ENCODE results near the gene FAM107B. TPM values are rescaled to one million over a fixed set of nuclear protein-coding genes. Genes with fewer than 3 reads are reported as not detected.

The FAM107B gene
- total and polyA plus RNA-seq, 2 experiments from 2014 or later = 11.0 to 17.6 TPM

GRCh38 chr10:14757394-14757793 lies 17.3 kb downstream of the FAM107B start (continued):
- TF ChIP-seq JUNB (IDR thresholded peaks at IDR 0.05; ENCODE audit: unreplicated experiment) (no peak), CREB1 (CRISPR knock-in tag; IDR thresholded peaks at IDR 0.05; ENCODE audit: low read depth) (no peak), CTCF (conservative IDR thresholded peaks at IDR 0.05; ENCODE audit: low read depth in 2 of 2) (no peak)

- H3K36me3 Mint-ChIP-seq (ENCODE audit: low read depth) = no peaks in the 10 kb centered on the region
- no peak for ATAC-seq
- H3K27ac Mint-ChIP-seq = no peak overlapping the region
- no peaks in the 10 kb centered on the region; the same call in 2 of the 3 replicates for H3K9me3 Mint-ChIP-seq
- peaks cover 7% of the 10 kb centered on the region for H3K4me1 Mint-ChIP-seq
- Histone ChIP-seq H3K4me3 (no peak overlapping the region), H3K27ac (ENCODE audit: low read depth) (no peak overlapping the region), H3K9me2 (ENCODE audit: insufficient read depth) (peaks cover 6% of the 10 kb centered on the region; the same call in 1 of the 2 replicates), H3F3A (replicated peaks; ENCODE audit: low read depth) (no peaks in the 10 kb centered on the region), H3K36me3 (ENCODE audit: insufficient read depth) (no peaks in the 10 kb centered on the region), H4K20me1 (replicated peaks; ENCODE audit: insufficient read depth) (no peaks in the 10 kb centered on the region), H2AFZ (no peak overlapping the region), H3K79me2 (replicated peaks; ENCODE audit: insufficient read depth) (no peaks in the 10 kb centered on the region), H3K4me2 (no peak overlapping the region), H3K27me3 (ENCODE audit: insufficient read depth) (no peaks in the 10 kb centered on the region), H3K4me1 (ENCODE audit: insufficient read depth) (no peaks in the 10 kb centered on the region; the same call in 1 of the 2 replicates)
- DNase-seq (ENCODE audit: low spot score) = no peak
- H3K27me3 Mint-ChIP-seq (ENCODE audit: insufficient read depth, low read depth, poor library complexity) = peaks cover 2% of the 10 kb centered on the region
- no peak overlapping the region for H3K4me3 Mint-ChIP-seq
- TF ChIP-seq REST (IDR thresholded peaks at IDR 0.05; ENCODE audit: unreplicated experiment) (no peak), STAT1 (IDR thresholded peaks at IDR 0.05; ENCODE audit: unreplicated experiment) (no peak), ZNF114 (CRISPR knock-in tag; IDR thresholded peaks at IDR 0.05) (no peak), ZNF331 (CRISPR knock-in tag; IDR thresholded peaks at IDR 0.05; ENCODE audit: low read depth) (no peak), JUNB (IDR thresholded peaks at IDR 0.05; ENCODE audit: unreplicated experiment) (no peak), ZNF462 (CRISPR knock-in tag; IDR thresholded peaks at IDR 0.05) (no peak), NANOG (IDR thresholded peaks at IDR 0.05; ENCODE audit: borderline replicate concordance) (no peak), POLR2AphosphoS5 (IDR thresholded peaks at IDR 0.05; ENCODE audit: low read depth) (no peak), EZH2phosphoT487 (IDR thresholded peaks at IDR 0.05; ENCODE audit: unreplicated experiment) (no peak), ETS1 (IDR thresholded peaks at IDR 0.05) (no peak), CREB1 (CRISPR knock-in tag; IDR thresholded peaks at IDR 0.05; ENCODE audit: low read depth) (no peak)
Measured at GRCh38 chr10:14753441-14753840, 21.3 kb downstream of the FAM107B start.

All from GM23338 (cell line).